CD4-positive, alpha-beta T cell treated with Interleukin-6 for 4 hours (primary cell): ENCODE results near the gene BRMS1L.
"Not testable (repeated sequence)": the region's sequence is repeated elsewhere in the genome, so short reads cannot be mapped to it uniquely, and the experiment has no call there.

Experiments
- DNase-seq: peaks from one replicate; pipeline ENCODE4 v3.0.0-alpha.2; 2020; ENCODE audit warnings: mixed read lengths

Gene BRMS1L, protein sequence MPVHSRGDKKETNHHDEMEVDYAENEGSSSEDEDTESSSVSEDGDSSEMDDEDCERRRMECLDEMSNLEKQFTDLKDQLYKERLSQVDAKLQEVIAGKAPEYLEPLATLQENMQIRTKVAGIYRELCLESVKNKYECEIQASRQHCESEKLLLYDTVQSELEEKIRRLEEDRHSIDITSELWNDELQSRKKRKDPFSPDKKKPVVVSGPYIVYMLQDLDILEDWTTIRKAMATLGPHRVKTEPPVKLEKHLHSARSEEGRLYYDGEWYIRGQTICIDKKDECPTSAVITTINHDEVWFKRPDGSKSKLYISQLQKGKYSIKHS

DNA sequence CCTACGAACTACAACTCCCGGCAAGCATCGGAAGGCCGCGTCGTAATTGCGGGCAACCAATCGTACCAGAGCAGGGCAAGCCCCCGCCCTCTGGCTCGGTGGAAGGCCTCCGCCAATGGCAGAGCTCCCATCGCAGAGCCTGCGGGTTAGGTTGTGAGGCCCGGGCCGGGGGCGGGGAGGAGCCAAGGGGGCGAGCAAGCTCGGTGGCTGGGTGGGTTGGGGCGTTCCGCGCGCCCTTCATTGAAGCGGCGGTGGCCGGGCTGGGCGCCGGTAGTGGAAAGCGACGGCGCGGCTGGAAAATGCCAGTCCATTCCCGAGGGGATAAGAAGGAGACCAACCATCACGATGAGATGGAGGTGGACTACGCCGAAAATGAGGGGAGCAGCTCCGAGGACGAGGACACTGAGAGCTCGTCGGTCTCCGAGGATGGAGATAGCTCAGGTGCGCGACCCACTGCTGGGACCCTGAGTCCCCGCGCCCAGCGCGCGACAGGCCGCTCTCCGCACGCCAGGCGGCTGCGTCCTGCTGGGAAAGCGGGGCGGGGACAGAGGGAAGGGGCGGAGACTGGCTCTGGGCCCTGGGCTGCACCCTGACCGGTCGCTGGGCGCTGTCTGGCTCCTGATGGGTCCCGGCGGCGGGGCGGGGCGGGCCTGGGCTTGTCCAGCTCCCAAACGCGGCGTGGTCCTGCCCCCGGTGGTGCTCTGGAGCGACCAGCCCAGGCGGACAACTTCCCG is at the start of gene BRMS1L:
BRMS1L (plus strand) TSS at position 121 of the 734 bp plus-strand sequence; CDS start at position 300, 179 bp downstream.
- DNase-seq = peak; percentile 97

DNA sequence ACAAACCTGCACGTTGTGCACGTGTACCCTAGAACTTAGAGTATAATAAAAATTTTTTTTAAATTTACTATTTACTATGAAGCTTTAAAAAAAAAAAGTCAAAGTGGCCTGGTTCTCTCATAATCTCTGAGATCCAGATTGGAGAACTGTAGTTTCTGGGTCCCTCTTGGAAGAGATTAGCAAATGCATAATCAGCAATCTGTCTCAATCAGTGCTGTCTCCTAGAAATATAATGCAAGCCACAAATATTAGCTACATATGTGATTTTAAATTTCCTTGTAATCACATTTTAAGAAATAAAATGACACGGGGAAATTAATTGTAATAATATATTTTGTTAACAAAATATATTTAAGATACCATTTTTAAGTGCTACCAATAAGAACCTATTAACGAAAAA is 49.3 kb upstream of the BRMS1L start:
- DNase-seq = no peak

DNA sequence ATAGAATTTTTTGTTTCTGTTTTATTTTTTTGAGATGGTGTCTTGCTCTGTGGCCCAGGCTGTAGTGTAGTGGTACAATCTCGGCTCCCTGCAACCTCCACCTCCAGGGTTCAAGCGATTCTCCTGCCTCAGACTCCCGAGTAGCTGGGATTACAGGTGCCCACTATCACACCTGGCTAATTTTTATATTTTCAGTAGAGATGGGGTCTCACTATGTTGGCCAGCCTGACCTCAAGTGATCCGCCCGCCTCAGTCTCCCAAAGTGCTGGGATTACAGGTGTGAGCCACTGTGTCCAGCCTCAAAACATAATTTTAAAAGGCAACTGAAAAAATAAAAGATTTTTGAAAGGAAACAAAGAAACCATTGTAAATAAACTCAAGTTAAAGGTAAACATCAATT is 48.6 kb upstream of the BRMS1L start:
- DNase-seq = not testable (repeated sequence)

DNA sequence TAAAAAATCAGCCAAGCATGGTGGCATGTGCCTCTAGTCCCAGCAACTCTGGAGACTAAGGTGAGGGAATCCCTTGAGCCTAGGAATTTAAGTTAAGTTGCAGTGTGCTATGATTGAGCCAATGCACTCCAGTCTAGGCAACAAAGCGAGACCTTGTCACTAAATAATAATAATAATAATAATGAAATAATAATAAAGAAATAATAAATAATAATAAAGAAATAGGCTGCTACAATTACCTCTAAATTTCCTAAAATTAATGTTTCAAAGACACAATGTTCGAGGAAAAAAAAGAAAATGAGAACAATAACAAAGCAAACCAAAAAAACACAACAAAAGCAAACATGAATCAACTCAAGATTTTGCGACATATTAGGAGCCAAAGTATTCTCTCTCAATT is 46.8 kb upstream of the BRMS1L start:
- no peak for DNase-seq

DNA sequence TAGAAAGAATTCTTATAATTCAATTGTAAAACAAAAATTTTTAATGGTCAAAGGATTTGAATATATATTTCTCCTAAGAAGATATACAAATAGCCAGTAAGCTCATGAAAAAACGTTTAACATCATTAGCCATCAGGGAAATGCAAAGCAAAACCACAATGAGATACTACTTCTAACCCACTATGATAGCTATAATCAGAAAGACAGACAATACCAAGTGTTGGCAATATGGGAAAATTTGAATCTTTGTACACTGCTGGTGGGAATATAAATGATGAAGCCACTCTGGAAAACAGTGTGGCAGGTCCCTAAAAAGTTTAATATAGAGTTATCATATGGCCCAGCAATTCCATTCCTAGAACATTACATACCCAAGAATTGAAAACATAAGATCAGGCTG is 42.4 kb upstream of the BRMS1L start:
- DNase-seq = no peak

DNA sequence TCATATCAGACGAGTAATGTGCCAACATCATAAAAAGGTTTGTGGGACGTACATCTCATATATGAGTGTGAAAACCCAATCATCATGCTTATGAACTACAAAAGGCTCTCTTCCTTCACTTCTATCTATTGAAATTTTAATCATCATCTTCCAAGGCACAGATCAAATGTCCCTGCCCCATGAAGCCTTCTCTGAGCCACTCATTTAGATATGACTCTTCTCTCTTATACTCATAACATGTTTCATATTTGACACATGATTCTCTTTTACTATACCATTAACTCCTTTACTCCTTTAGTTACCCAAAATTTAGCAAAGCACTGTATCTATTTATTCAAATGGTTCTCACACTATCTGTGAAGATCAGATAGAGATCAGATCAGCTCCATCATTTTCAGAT is 39.3 kb upstream of the BRMS1L start:
- DNase-seq = no peak

DNA sequence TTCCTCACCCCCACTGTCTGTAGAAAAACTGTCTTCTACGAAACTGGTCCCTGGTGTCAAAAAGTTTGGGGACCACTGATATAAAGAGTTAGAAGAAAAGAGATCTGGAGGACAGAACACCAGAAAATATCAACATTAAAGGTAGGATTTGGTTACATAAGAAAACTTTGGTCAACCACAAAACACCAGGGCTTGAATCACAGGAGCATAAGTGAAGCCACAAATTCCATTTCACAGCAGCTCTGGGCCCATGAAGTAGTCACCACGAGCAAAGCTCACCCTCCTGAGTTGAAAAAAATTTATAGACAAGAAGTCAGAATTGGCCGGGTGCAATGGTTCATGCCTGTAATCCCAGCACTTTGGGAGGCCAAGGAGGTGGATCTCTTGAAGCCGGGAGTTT is 36.5 kb upstream of the BRMS1L start:
- no peak for DNase-seq

DNA sequence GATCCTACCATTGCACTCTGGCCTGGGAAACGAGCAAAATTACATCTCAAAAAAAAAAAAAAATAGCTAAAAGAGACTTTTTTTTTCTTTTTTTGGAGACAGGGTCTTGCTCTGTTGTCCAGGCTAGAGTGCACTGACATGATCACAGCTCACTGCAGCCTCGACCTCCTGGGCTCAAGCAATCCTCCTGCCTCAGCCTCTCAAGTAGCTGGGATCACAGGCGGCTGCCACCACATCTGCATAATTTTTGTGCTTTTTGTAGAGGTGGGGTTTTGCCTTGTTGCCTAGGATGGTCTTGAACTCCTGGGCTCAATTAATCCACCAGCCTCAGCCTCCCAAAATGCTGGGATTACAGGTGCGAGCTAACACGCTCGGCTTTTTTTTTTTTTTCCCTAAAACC is 28.3 kb upstream of the BRMS1L start:
- DNase-seq = no peak

DNA sequence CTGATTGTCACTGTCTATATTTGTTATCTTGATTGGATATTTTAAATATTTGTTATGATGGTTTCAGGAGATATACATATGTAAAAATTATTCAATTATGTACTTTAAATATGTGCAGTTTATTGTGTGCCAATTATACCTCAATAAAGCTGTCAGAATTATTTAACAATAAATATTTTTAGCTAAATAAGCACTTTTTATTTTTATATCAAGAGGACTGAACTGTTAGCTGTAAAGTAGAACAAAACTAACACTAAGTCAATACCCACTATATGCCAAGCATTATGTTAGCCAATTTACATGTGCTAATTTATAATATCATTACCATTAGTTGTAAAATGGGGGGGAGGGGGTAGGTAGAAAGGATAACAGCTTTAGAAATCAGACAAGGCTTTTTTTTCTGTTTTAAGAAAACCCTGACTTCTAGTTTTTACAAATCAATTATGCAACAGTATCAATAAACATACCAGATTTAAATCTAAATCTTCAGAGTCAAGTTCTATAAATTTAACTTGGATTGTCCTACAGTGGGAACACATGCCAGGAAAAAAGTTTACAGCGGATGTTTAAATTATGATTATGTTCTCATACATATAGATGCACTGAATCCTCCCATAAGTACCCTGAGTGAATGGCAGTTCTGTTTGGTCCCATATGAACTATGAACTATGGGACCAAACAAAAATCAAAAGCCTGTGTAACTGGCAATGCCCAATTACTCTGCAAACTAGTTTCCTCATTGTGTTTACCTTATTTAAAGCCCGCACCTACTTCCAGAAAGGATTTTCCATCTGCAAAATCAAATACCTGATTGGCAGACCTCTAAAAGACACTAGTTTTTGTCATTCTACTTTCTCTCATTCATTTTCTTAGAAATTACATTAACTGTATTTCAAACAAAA is 19.9 kb upstream of the BRMS1L start:
- no peak for DNase-seq

DNA sequence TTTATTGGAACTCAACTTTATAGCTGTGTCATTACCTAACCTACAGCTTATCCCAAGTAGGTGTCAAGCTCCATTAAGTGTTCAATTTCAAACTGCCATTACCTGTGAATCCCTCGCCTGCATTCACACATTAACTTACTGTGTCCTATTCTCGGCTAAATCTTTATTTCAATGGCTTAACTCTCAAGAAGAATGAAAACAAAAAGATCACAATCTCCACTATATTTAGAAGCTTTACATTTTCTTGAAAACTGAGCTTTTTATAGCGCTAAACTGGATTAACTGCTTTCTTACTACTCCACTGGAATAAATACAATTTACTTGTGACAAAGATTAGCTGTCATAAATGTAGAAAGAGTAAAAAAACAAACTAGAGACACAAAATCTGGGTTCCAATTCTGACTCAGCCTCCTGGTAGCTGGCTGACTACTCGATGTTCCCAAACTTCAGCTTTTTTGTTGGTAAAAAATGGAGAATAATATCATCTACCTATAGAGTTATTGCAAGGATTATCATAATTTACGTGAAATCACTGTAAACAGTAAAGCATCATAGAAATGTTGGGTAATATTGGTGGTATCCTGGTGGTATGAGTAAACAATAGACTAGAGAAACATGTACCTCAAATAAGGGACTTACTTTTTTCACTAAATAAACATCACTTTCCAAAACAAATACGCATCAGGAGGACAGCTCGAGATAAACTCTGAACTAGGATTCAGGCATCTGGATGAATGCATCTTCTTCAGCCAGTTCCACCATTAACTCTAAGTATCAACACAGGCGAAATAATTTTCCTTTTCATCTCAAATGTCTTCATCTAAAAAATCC is 18.8 kb upstream of the BRMS1L start:
- no peak for DNase-seq

DNA sequence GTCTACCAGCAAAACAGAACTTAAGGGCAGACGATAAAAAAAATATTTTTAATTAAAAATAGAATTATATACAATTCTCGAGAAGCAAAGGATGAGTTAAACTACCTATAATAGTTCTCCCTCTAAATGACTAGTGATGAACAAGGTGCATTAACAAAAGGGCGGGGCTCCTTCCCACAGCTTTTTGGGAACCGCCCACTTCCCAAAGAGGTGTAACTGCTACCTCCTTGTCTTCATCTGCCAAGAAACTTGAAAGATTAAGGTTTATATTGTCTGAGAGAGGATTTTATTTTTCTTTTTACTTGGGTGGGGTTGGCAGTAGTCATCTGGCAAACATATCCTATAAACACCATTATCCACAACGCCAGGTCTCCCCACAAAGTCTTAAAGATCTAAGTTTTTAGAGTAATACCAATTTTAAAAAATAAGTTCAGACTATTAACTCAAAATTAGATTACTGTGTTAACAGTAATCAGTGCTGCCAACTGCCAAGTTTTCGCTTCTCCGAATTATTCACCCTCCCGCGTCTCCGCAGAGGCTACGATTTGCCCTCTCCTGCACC is 18.0 kb upstream of the BRMS1L start:
- DNase-seq = peak; percentile 39

DNA sequence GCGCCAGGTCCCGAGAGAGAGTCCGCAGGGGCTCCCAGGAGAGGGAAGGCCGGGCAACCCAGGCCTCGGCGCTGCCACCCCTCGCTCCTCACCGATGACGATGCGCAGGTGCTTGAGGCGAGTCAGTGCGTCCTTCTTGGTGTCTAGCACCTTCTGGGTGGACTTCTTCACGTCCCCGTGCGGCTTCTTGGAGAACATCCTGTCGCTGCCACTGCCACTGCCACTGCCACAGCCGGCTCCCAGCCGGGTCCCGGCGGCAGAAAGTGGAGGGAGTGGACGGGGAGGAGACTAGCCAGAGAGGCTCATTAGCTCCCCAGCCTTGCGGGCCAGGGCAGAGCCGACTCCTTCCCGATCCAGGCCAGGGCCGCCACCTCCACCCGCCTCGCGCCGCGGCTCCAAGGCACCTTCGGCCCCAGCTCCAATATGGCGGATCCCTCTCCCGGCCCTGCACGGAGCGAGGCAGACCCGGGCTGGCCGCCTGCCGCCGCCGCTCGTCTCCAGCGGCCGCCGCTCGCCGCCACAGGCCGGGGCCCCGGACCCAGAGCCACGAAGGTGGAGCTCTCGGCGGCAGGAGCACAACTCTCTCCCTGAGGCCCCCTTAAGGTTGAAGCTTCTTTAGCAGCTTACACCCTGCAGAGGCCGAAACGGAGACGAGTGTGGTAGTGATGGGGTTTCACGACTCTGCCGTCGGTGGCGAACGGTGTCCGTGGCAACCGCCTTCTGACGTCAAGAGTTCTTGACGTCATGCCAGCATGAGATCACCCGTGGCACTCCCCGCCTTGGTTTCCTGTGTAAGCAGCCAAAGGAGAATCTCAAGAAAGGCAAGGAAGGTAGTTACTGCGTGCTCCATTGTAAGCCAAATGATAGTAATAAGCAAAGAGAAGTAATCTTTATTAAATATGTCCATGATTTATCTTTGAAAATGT is 17.2 kb upstream of the BRMS1L start, which contains the start of gene RALGAPA1:
RALGAPA1 (minus strand) TSS at position 658 of the 926 bp plus-strand sequence; CDS start at position 198, 460 bp downstream.
- DNase-seq = peak; percentile 91

DNA sequence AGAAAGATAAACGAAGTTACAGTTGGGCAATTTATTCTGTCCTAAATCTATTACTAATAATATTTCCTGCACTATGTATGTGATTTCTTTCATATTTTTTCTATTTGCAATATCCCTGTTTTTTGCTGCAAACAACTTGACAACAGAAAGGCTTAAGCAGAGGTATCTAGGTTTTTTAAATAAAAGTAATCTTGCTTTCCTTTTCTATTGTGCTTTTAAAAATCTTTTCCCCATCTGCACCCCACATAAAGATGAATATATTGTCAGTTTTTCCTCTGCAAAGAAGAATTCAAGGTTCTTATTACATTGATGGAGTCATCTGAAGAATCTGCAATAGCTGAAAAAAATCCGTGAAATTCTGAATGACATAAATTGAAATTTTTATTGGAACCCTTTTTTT is 16.5 kb upstream of the BRMS1L start:
- DNase-seq = no peak

DNA sequence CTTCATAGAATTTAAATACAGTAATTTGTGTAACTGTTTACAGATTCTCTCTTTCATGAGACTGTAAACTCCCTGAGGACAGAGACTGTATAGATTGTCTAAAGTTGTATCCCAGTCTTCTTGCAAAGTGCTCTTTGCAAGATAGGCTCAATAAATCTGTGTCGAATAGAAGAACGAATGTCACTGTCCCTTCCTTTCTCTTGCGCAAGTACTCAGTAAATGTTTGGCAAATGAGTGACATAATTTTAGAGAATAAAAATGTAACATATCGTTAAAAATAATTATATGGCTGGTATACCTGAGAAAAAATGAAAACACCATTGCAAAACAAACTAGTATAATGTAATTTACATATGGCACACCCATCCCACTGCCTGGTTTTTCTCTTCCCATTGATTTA is 15.2 kb upstream of the BRMS1L start:
- DNase-seq = no peak

DNA sequence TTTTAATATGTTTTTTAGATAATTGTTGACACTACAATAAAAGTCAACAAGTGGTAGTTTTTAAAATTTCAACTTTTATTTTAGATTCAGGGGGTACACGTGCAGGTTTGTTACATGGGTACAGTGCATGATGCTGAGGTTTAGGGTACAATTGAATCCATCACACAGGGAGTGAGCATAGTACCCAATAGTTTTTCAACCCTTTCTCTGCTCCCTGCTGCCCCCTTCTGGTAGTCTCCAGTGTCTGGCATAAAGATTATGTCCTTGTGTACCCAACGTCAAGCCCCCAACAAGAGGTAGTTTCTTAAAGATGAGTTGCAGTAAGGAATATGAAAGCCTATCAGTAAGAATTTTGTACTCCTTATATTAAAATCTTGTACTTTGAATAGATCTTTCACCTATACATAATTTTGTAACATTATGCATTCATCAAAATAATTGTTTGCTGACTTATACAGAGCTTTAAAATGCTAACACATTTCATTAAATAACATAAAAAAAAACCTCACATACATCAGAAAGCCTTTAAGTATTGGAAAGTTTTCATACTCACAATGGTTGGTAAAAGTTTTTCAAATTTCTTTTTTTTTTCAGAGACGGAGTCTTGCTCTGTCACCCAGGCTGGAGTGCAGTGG is 11.7 kb upstream of the BRMS1L start:
- DNase-seq = peak; percentile 87

DNA sequence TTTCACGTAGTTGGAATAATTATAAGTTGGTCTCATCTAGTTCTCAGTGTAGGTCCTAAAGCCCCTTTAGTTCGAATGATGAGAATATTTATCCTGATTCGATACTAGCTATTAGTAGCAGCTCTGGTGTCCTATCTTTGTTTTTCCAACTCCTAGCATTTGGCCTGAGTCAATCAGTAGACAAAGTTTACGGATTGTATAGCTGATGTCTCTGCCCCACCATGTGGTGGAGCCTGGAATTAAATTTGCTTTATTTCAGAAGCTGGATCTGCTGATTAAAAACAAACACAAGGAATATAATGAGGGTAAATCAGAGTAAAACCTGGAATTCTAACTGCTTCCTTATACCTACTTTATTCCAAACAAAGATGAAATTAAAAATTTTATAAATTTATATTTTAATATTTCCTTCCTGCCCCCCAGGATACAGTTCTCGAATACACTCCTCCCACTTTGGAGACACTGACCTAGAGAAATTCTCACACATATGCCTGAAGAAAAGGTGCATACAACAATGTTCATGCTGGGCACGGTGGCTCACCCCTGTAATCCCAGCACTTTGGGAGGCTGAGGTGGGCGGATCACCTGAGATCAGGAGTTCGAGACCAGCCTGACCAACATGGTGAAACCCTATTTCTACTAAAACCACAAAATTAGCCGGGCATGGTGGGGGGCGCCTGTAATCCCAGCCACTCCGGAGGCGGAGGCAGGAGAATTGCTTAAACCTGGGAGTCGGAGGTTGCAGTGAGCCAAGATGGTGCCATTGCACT is 7.6 kb upstream of the BRMS1L start:
- peak; percentile 22 for DNase-seq

DNA sequence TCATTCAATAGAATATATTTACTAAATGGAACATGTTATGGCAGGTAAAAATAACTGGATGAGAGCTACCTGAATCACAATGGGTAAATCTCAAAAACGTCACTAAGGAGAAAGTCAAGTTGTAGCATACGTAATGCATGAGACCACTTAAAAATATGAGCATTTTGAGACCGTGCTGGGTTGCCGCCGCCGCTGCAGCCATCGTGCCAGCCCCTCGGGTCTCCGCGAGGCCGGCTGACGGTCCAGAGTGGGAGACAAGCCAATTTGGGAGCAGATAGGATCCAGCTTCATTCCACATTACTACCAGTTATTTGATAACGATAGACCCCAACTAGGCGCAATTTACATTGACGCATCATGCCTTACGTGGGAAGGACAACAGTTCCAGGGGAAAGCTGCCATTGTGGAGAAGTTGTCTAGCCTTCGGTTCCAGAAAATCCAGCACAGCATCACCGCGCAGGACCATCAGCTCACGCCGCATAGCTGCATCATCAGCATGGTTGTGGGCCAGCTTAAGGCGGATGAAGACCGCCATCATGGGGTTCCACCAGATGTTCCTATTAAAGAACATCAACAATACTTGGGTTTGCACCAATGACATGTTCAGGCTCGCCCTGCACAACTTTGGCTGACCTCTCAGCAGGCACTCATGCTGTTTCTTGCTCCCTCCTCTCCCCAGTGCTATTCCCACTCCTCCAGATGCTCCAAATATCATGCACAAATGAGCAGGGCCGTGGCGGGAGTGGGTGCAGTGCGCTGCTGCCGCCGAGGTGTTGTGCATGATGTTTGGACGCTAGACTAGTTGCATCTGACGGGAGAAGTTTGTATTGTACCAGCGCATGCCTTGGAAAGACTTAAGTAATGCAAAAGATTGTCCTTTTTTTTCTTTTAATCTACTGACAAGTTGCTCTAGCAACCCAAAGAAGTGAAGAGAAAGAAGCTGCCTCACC is 6.3 kb upstream of the BRMS1L start:
- DNase-seq = no peak
